ENCODE data around the gene FRMPD4.

FRMPD4 gene

GRCh38 chrX:12379671-12380070, 241.4 kb downstream of the FRMPD4 start:
- Histone ChIP-seq H3K9ac (ENCODE audit: low read depth, low read length, poor library complexity, severe bottlenecking) (no peak overlapping the region), H4K20me1 (ENCODE audit: insufficient read depth, low read length, poor library complexity, severe bottlenecking) (no peaks in the 10 kb centered on the region), H3K4me1 (ENCODE audit: insufficient read depth, low read length, poor library complexity, severe bottlenecking) (no peaks in the 10 kb centered on the region), H3K9me2 (replicated peaks; ENCODE audit: low read depth, low read length) (no peaks in the 10 kb centered on the region), H3K4me3 (ENCODE audit: low read length, poor library complexity, severe bottlenecking) (no peak overlapping the region), H3F3A (ENCODE audit: low read depth) (no peaks in the 10 kb centered on the region), H3K36me3 (ENCODE audit: insufficient read depth, low read length) (no peaks in the 10 kb centered on the region), H3K4me2 (ENCODE audit: low read depth, low read length, poor library complexity, severe bottlenecking) (no peak overlapping the region), H2AFZ (ENCODE audit: low read length) (no peak overlapping the region), H3K79me2 (ENCODE audit: insufficient read depth, low read length) (no peaks in the 10 kb centered on the region), H3K9me3 (ENCODE audit: insufficient read depth, low read depth, low read length) (no peaks in the 10 kb centered on the region), H3K27me3 (ENCODE audit: insufficient read depth, low read length, poor library complexity, severe bottlenecking) (no peaks in the 10 kb centered on the region)
- TF ChIP-seq, protein P1, sequence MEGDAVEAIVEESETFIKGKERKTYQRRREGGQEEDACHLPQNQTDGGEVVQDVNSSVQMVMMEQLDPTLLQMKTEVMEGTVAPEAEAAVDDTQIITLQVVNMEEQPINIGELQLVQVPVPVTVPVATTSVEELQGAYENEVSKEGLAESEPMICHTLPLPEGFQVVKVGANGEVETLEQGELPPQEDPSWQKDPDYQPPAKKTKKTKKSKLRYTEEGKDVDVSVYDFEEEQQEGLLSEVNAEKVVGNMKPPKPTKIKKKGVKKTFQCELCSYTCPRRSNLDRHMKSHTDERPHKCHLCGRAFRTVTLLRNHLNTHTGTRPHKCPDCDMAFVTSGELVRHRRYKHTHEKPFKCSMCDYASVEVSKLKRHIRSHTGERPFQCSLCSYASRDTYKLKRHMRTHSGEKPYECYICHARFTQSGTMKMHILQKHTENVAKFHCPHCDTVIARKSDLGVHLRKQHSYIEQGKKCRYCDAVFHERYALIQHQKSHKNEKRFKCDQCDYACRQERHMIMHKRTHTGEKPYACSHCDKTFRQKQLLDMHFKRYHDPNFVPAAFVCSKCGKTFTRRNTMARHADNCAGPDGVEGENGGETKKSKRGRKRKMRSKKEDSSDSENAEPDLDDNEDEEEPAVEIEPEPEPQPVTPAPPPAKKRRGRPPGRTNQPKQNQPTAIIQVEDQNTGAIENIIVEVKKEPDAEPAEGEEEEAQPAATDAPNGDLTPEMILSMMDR (conservative IDR thresholded peaks at IDR 0.05; ENCODE audit: low read length): no peak
- no peak for TF ChIP-seq EZH2phosphoT487 (IDR thresholded peaks at IDR 0.05; ENCODE audit: borderline replicate concordance)

GRCh38 chrX:12383196-12383595, 244.9 kb downstream of the FRMPD4 start:
- H3K4me2 ChIP-seq (ENCODE audit: low read depth, low read length, poor library complexity, severe bottlenecking): no peak overlapping the region
- H3F3A ChIP-seq (ENCODE audit: low read depth): no peaks in the 10 kb centered on the region
- no peaks in the 10 kb centered on the region for H4K20me1 ChIP-seq (ENCODE audit: insufficient read depth, low read length, poor library complexity, severe bottlenecking)
- TF ChIP-seq, protein P1 (conservative IDR thresholded peaks at IDR 0.05; ENCODE audit: low read length): no peak; the same call in 1 of the 2 replicates
- no peak for TF ChIP-seq EZH2phosphoT487 (IDR thresholded peaks at IDR 0.05; ENCODE audit: borderline replicate concordance)
- H3K79me2 ChIP-seq (ENCODE audit: insufficient read depth, low read length): no peaks in the 10 kb centered on the region
- H3K9ac ChIP-seq (ENCODE audit: low read depth, low read length, poor library complexity, severe bottlenecking): no peak overlapping the region
- no peak overlapping the region for H3K4me3 ChIP-seq (ENCODE audit: low read length, poor library complexity, severe bottlenecking)
- no peak overlapping the region for H2AFZ ChIP-seq (ENCODE audit: low read length)
- H3K27me3 ChIP-seq (ENCODE audit: insufficient read depth, low read length, poor library complexity, severe bottlenecking): no peaks in the 10 kb centered on the region
- H3K9me3 ChIP-seq (ENCODE audit: insufficient read depth, low read depth, low read length): no peaks in the 10 kb centered on the region
- H3K36me3 ChIP-seq (ENCODE audit: insufficient read depth, low read length): no peaks in the 10 kb centered on the region
- no peaks in the 10 kb centered on the region for H3K9me2 ChIP-seq (replicated peaks; ENCODE audit: low read depth, low read length)
- no peaks in the 10 kb centered on the region for H3K4me1 ChIP-seq (ENCODE audit: insufficient read depth, low read length, poor library complexity, severe bottlenecking)

DNA sequence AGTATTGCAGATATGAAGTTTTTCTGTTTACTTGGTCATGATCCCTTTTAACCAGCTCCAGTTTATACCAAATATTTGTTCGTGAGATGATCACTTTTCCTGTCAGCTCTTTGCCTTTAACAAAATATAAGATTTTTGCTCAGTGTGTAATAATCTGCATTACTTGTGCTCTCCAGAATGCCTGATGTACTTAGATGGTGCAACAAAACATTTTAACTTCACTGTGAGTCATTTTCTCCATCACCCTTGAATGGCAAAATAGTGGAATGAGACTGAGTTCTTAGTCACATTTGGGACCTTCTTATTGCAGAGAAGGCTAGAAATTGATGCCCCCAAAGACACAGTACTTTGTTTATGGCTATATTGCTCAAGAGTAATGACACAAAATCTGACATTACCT, 252.0 kb downstream of the FRMPD4 start:
- Histone ChIP-seq H4K20me1 (ENCODE audit: insufficient read depth, low read length, poor library complexity, severe bottlenecking) (no peaks in the 10 kb centered on the region), H3K27me3 (ENCODE audit: insufficient read depth, low read length, poor library complexity, severe bottlenecking) (no peaks in the 10 kb centered on the region), H3K4me3 (ENCODE audit: low read length, poor library complexity, severe bottlenecking) (no peak overlapping the region), H3K4me2 (ENCODE audit: low read depth, low read length, poor library complexity, severe bottlenecking) (no peak overlapping the region), H3F3A (ENCODE audit: low read depth) (no peaks in the 10 kb centered on the region), H3K79me2 (ENCODE audit: insufficient read depth, low read length) (no peaks in the 10 kb centered on the region), H2AFZ (ENCODE audit: low read length) (no peak overlapping the region), H3K9me2 (replicated peaks; ENCODE audit: low read depth, low read length) (no peaks in the 10 kb centered on the region), H3K9ac (ENCODE audit: low read depth, low read length, poor library complexity, severe bottlenecking) (no peak overlapping the region), H3K9me3 (ENCODE audit: insufficient read depth, low read depth, low read length) (no peaks in the 10 kb centered on the region), H3K4me1 (ENCODE audit: insufficient read depth, low read length, poor library complexity, severe bottlenecking) (no peaks in the 10 kb centered on the region), H3K36me3 (ENCODE audit: insufficient read depth, low read length) (no peaks in the 10 kb centered on the region)
- TF ChIP-seq EZH2phosphoT487 (IDR thresholded peaks at IDR 0.05; ENCODE audit: borderline replicate concordance): no peak
- TF ChIP-seq, protein P1 (conservative IDR thresholded peaks at IDR 0.05; ENCODE audit: low read length): no peak
